DMS53 treated with DMSO at 0.1 percent for 48 hours (cell line): ENCODE data around the gene TEAD1.
A peak's percentile ranks its signal among the peaks of the same experiment; 100 is the strongest.

Experiments
- DNase-seq: peaks from one replicate; lab custom pipeline; 2025; ENCODE audit not compliant: unreplicated experiment; lab: John Stamatoyannopoulos, UW

Gene TEAD1

GRCh38 chr11:12829540-12830314 is 155.5 kb downstream of the TEAD1 start:
- DNase-seq = no peak

GRCh38 chr11:12831471-12832202 is 157.4 kb downstream of the TEAD1 start:
- DNase-seq = no peak

- no peak for DNase-seq
Observed at GRCh38 chr11:12832480-12833224, 158.4 kb downstream of the TEAD1 start.

DNA sequence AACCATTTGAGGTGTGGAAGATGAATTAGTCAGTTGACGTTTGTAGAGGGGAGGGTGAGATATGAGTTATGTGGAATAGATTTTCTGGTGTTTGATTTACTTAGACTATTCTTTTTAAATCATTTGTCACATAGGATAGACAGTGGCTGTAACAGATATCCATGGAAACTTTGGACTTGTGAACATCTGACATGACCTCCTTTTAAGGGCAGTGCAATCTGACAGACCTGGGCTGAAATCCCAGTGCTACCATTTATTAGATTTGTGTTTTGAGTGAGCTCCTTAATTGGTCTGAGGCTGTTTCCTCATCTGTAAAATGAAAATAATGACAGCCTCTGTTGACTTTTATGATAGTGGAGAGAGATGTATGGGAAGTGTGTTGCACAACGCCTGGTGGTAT is 159.9 kb downstream of the TEAD1 start:
- DNase-seq = no peak

DNA sequence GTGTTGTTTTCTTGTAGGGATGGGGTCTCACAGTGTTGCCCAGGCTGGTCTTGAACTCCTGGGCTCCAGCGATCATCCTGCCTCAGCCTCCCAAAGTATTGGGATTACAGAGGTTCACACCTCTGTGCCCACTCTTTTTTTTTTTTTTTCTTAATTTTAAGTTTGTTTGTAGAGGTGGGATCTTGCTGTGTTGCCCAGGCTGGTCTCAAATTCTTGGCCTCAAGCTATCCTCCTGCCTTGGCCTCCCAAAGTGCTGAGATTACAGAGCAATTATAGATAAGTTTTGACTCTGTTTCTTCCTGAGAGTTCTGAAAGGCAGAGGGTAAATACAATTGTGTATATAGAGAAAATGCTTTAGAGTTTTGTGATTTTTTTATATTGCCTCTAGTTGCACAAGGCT is 160.4 kb downstream of the TEAD1 start:
- no peak for DNase-seq

- no peak for DNase-seq
Observed at GRCh38 chr11:12835286-12835685, 161.1 kb downstream of the TEAD1 start.

DNA sequence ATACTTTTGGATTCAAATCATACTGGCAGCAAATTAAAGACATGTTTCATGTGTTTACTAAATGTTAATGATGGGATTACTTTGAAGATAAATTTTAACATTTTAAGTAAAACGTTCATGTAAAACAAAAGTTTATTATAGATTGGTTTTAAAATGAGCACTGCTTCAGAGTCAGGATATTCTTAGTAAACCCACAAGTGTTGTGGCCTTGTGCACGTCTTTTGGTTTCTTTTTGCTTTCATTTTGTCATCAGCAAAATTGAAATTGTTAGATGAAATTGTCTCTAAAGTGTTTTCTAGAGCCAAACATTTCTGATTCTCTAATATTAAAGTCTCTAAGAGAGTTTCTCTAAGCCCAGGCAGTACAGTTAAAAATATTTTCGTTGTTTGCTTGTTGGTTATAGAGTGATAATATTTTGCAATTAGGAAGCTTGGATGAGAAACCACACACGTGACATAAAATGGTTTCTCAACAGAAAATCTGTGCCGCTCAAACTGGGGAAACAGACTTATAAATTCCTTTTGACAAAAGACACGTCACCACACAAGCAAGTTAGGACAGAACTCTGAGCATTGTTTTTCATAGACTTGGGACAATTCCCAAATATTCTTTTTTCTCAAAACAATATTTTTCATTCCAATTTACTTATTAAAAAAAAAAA is 164.4 kb downstream of the TEAD1 start:
- no peak for DNase-seq

GRCh38 chr11:12840871-12841660 is 166.8 kb downstream of the TEAD1 start:
- DNase-seq = no peak

GRCh38 chr11:12841946-12842630 is 167.9 kb downstream of the TEAD1 start:
- DNase-seq = peak; percentile 35

DNA sequence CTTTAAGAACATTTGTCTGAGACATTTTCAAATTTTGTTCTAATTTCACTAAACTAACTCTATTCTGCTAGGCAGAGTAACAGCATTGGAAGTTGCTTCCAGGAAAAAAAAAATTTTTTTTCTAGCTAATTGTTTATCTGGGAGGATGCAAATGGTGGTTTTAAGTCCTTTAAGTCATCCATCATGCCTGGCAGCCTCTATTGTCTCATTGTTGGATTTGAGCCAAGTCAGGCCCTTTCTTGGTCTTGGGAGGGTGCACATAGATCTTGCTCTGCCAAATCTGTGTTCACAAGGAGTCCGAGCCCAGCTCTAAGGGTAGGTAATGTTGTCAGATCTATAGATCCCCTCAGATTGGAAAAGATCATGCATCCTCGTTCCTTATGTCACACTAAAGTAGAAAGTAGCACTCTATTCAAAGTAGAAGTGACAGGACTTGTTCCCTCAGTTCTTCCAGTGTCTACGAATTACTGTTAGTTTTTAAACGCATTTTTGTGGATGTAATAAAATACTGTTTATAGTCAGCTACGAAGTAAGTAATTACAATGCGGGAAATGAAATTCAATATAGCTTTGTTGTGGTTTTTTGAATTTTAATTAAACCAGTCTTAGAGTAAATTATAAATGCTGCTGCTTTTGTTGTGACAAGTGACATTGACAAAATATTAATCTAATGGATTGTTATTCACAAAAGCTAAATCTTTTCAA is 168.9 kb downstream of the TEAD1 start:
- DNase-seq = peak; percentile 54

DNA sequence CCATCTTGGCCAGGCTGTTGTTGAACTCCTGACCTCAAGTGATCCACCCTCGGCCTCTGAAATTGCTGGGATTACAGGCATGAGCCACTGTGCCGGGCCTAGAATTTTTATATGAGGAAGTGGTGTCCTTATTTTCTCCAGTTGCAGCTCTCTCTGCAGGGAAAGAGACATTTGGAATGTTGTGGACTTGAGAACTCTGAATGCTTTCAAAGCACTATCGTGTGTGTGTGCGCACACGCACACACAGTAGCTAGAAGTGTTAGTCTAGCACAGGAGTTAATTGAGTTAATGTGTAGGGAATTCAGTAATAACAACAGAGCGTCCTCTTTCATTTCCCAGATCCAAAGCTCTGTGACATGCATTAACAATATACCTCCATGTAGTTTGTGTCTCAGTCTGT is 170.9 kb downstream of the TEAD1 start:
- no peak for DNase-seq

DNA sequence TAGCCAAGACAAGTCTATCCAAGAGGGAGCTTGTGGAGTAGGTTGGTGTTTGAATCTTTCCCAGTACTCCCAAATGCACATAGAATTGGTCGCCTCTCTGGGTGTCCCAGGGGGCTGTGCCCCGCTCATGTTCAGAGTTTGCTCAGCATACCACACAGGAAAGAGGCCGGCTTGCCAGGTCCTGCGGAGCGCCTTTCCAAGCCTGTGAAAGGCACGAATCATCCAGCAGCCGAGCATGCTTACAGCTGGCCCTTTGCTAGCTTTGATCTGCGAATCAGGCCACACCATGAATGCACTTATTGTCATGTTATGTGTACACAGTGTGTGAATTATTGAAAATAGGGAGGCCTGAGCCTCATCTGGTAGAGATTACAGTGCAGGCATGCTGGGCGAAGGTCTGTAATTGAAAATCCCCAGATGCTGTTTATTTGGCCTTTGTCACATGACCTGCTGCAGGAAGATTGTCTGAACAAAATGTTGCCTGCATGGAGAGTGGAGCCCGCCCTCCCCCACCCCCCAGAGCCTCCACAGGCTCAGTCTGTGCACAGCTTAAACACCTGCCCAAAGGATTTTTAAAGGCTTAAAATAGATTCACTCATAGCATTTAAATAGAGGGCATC is 171.6 kb downstream of the TEAD1 start:
- peak; percentile 93 for DNase-seq

DNA sequence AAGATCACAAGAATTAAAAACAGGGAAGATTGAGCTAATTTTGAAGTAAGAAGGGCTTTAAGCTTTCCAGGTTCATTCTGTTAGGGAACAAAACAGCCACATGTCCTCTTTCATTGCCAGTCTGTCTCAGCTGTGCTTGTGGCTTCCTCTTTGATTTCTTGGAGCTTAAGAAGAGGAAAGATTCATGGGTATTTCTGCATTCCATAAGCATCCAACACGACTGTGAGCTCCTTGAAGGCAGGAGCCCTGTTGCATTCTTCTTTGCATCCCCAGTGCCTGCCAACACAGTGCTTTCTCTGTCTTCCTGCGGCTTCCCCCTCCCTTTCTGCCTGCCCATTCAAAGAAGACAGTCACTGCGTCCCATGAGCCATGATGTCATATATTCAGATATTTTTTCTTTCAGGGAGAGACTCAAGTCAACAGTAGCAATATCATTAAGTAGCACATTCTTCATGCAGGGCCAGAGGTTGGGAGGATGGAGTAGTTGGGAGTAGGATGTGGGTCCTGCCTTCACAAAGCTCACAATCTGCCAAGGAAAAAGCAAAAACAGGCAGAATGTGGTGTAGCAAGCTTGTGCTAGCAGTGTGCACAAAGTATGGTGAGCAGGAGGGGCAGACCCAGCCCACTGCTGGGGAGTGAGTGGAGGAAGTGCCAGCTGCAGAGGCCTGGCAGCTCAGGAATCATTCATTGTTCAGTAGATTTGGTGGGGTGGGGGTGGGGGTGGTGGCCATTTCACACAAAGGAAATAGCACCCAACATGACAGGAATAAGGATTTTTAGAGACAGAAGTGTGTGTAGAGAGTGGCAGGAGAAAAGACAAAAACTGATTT is 172.8 kb downstream of the TEAD1 start:
- no peak for DNase-seq

- no peak for DNase-seq
Observed at GRCh38 chr11:12848413-12848812, 174.2 kb downstream of the TEAD1 start.

DNA sequence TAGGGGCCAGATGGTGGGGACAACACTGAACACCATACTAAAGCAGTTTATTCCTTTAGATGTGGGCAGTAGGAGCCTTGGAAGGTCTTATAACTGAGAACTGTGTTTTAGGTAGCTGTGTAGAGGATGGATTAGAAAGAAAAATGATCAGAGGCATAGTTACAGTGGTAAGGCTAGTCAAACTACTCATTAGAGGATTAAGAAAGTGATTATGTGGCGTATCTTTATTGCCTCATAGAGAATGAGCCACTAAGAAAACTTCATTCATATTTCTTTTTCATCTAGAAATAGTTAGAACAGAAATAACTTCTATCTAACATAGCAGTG is 179.1 kb downstream of the TEAD1 start:
- no peak for DNase-seq

DNA sequence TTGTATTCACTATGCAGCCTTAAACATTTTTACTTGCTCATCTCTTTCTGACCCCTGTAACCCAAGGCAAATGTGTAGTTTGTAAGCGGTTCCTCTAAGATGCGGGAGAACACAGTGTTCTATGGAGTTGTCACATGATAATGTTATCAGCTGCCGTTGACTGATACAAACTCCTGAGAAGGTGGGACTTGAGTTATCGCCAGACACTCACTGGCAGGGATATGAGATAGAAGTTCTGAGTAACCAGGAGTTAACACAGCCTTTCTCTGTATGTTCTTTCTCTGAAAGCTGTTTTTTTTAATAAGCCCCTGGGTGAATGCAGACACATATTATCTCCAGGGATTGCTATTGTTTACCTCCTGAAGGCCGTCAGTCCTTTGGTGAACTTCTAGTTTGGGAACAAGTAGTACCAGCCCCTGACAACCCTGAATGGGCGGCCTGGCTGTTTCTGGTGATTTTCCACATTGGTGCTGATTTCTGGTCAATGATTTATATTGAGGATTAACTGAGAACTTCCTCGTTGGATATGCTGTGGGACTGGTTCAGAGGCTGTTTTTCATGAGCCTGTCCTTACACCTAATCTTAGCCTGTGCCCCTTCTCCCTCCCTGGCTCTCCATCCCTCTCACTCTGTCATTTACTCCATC is 179.6 kb downstream of the TEAD1 start:
- DNase-seq = no peak

GRCh38 chr11:12854297-12854661 is 180.1 kb downstream of the TEAD1 start:
- DNase-seq = no peak

GRCh38 chr11:12854829-12855228 is 180.6 kb downstream of the TEAD1 start:
- DNase-seq = peak; percentile 45
